Measurements from ENCODE around the gene AP1M2. TPM values are rescaled to one million over a fixed set of nuclear protein-coding genes. Genes with fewer than 3 reads are reported as not detected.

AP1M2 gene
- polyA plus RNA-seq, 2 of the 4 experiments (the other 2 are of a cell fraction) = 17.4 to 53.1 TPM

DNA sequence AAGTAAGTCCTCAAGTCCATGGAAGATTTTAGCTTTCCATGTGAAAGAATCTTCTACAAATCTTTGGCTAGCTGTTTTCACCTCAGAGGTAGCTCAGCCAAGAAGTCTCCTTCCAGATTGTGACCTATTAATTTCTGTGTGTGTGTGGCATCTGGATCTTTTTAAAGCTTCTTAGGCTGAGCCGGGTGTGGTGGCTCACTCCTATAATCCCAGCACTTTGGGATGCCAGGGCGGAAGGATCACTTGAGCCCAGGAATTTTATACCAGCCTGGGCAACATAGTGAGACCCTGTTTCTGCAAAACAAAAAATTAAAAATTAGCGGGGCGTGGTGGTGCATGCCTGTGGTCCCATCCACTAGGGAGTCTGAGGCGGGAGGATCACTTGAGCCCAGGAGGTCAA lies 24.8 kb upstream of the AP1M2 start:
- ATAC-seq (no peak), DNase-seq (ENCODE audit: low read depth in 1 of 2, low spot score in 1 of 2) (no peak), FAIRE-seq (no peak)
- Histone ChIP-seq H3K4me3 (no peak overlapping the region), H3K9me3 (no peaks in the 10 kb centered on the region), H3K4me2 (no peak overlapping the region), H3K27ac (no peak overlapping the region), H3K4me1 (no peaks in the 10 kb centered on the region)
- TF ChIP-seq FOSL2 (IDR thresholded peaks at IDR 0.05) (no peak), FOSL2 (CRISPR knock-in tag; IDR thresholded peaks at IDR 0.05) (no peak), MAFK (IDR thresholded peaks at IDR 0.05; ENCODE audit: partially characterized antibody) (no peak), KDM5A (IDR thresholded peaks at IDR 0.05) (no peak), HEYL (CRISPR knock-in tag; IDR thresholded peaks at IDR 0.05) (no peak), NFE2L2 (conservative IDR thresholded peaks at IDR 0.05; ENCODE audit: low read length) (no peak), CHD2 (IDR thresholded peaks at IDR 0.05; ENCODE audit: low read length, partially characterized antibody) (no peak), HOXB5 (CRISPR knock-in tag; IDR thresholded peaks at IDR 0.05) (no peak), ZFP36 (IDR thresholded peaks at IDR 0.05; ENCODE audit: borderline replicate concordance, partially characterized antibody) (no peak), POLR2A (IDR thresholded peaks at IDR 0.05; ENCODE audit: low read length) (no peak), ZNF302 (CRISPR knock-in tag; IDR thresholded peaks at IDR 0.05) (no peak), TP53 (CRISPR knock-in tag; IDR thresholded peaks at IDR 0.05) (no peak), PHF8 (IDR thresholded peaks at IDR 0.05; ENCODE audit: borderline replicate concordance, low read depth) (no peak), RAD21 (conservative IDR thresholded peaks at IDR 0.05 in 1 of 2, IDR thresholded peaks at IDR 0.05 in 1 of 2) (no peak), KDM1A (IDR thresholded peaks at IDR 0.05; ENCODE audit: low read depth) (no peak), SMC3 (IDR thresholded peaks at IDR 0.05) (no peak), FOXS1 (CRISPR knock-in tag; IDR thresholded peaks at IDR 0.05) (no peak)
- TF ChIP-seq, protein P1, sequence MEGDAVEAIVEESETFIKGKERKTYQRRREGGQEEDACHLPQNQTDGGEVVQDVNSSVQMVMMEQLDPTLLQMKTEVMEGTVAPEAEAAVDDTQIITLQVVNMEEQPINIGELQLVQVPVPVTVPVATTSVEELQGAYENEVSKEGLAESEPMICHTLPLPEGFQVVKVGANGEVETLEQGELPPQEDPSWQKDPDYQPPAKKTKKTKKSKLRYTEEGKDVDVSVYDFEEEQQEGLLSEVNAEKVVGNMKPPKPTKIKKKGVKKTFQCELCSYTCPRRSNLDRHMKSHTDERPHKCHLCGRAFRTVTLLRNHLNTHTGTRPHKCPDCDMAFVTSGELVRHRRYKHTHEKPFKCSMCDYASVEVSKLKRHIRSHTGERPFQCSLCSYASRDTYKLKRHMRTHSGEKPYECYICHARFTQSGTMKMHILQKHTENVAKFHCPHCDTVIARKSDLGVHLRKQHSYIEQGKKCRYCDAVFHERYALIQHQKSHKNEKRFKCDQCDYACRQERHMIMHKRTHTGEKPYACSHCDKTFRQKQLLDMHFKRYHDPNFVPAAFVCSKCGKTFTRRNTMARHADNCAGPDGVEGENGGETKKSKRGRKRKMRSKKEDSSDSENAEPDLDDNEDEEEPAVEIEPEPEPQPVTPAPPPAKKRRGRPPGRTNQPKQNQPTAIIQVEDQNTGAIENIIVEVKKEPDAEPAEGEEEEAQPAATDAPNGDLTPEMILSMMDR (IDR thresholded peaks at IDR 0.05) = no peak
- TF ChIP-seq, protein P2, sequence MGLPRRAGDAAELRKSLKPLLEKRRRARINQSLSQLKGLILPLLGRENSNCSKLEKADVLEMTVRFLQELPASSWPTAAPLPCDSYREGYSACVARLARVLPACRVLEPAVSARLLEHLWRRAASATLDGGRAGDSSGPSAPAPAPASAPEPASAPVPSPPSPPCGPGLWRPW (IDR thresholded peaks at IDR 0.05) = no peak
- 89% methylated on average over 5 of the region's 5 CpGs for WGBS (ENCODE audit: missing lambda C conversion rate)
- POLR2A ChIA-PET = no interaction called here
- CTCF ChIA-PET = interaction anchor here (0.9 to 1.5 kb wide), 2 partner anchors 31 to 33 kb away, joined by 5 to 6 read pairs; no protein-coding TSS in a partner anchor

DNA sequence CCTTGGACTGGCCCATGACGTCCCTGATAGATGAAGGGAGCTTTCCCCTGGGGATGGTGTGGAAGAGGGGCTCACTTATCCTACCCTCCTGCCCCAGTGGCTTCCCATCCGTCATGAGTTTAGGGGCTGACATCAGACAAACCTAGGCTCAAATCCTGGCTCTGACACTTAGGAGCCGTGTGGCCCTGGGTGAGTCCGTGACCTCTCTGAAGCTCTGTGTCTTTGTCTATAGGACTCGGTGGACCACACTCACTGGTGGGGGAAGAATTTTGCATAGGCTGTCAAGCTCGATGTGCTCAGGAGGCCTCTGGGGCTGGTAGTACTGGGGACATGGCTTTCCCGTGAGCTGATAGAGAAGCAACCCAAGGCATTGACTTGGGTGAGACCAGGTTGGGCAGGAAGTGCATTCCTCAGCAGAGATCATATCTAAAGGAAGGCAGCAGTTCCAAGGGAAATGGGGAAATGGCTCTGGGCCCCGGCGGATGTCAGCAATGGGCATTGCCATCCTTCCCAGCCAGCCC lies 17.4 kb upstream of the AP1M2 start:
- Histone ChIP-seq H3K4me1 (peaks cover 8% of the 10 kb centered on the region), H3K27ac (no peak overlapping the region), H3K4me2 (no peak overlapping the region), H3K9me3 (no peaks in the 10 kb centered on the region), H3K4me3 (no peak overlapping the region)
- ChIA-PET CTCF (interaction anchor here (1.3 to 5.7 kb wide), 2 partner anchors 14 to 23 kb away, joined by 3 to 22 read pairs; no protein-coding TSS in a partner anchor), POLR2A (no interaction called here)
- DNase-seq (ENCODE audit: low read depth in 1 of 2, low spot score in 1 of 2) = no peak
- no peak for TF ChIP-seq RCOR1 (IDR thresholded peaks at IDR 0.05; ENCODE audit: low read depth, low read length)
- no peak for TF ChIP-seq EHMT2 (IDR thresholded peaks at IDR 0.05; ENCODE audit: low read depth)
- no peak for TF ChIP-seq HEYL (CRISPR knock-in tag; IDR thresholded peaks at IDR 0.05)
- TF ChIP-seq HDAC2 (IDR thresholded peaks at IDR 0.05) = no peak
- no peak for TF ChIP-seq BHLHE40 (IDR thresholded peaks at IDR 0.05; ENCODE audit: low read depth, low read length)
- TF ChIP-seq, protein P3, sequence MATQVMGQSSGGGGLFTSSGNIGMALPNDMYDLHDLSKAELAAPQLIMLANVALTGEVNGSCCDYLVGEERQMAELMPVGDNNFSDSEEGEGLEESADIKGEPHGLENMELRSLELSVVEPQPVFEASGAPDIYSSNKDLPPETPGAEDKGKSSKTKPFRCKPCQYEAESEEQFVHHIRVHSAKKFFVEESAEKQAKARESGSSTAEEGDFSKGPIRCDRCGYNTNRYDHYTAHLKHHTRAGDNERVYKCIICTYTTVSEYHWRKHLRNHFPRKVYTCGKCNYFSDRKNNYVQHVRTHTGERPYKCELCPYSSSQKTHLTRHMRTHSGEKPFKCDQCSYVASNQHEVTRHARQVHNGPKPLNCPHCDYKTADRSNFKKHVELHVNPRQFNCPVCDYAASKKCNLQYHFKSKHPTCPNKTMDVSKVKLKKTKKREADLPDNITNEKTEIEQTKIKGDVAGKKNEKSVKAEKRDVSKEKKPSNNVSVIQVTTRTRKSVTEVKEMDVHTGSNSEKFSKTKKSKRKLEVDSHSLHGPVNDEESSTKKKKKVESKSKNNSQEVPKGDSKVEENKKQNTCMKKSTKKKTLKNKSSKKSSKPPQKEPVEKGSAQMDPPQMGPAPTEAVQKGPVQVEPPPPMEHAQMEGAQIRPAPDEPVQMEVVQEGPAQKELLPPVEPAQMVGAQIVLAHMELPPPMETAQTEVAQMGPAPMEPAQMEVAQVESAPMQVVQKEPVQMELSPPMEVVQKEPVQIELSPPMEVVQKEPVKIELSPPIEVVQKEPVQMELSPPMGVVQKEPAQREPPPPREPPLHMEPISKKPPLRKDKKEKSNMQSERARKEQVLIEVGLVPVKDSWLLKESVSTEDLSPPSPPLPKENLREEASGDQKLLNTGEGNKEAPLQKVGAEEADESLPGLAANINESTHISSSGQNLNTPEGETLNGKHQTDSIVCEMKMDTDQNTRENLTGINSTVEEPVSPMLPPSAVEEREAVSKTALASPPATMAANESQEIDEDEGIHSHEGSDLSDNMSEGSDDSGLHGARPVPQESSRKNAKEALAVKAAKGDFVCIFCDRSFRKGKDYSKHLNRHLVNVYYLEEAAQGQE (IDR thresholded peaks at IDR 0.05) = no peak
- TF ChIP-seq NR3C1 (IDR thresholded peaks at IDR 0.05) = no peak
- no peak for TF ChIP-seq FOXS1 (CRISPR knock-in tag; IDR thresholded peaks at IDR 0.05)
- no peak for TF ChIP-seq ZFP36 (IDR thresholded peaks at IDR 0.05; ENCODE audit: borderline replicate concordance, partially characterized antibody)
- TF ChIP-seq FOSB (CRISPR knock-in tag; IDR thresholded peaks at IDR 0.05) = no peak
- TF ChIP-seq ZNF302 (CRISPR knock-in tag; IDR thresholded peaks at IDR 0.05) = no peak
- TF ChIP-seq, protein P4, sequence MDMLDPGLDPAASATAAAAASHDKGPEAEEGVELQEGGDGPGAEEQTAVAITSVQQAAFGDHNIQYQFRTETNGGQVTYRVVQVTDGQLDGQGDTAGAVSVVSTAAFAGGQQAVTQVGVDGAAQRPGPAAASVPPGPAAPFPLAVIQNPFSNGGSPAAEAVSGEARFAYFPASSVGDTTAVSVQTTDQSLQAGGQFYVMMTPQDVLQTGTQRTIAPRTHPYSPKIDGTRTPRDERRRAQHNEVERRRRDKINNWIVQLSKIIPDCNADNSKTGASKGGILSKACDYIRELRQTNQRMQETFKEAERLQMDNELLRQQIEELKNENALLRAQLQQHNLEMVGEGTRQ (IDR thresholded peaks at IDR 0.05) = no peak
- no peak for TF ChIP-seq RNF2 (IDR thresholded peaks at IDR 0.05; ENCODE audit: borderline replicate concordance, low read depth)
- ATAC-seq = no peak
- 67% methylated on average over 8 of the region's 9 CpGs for WGBS (ENCODE audit: missing lambda C conversion rate)
- FAIRE-seq = no peak
